ENCODE measurements around the gene DEPP1.

DEPP1 gene

DNA sequence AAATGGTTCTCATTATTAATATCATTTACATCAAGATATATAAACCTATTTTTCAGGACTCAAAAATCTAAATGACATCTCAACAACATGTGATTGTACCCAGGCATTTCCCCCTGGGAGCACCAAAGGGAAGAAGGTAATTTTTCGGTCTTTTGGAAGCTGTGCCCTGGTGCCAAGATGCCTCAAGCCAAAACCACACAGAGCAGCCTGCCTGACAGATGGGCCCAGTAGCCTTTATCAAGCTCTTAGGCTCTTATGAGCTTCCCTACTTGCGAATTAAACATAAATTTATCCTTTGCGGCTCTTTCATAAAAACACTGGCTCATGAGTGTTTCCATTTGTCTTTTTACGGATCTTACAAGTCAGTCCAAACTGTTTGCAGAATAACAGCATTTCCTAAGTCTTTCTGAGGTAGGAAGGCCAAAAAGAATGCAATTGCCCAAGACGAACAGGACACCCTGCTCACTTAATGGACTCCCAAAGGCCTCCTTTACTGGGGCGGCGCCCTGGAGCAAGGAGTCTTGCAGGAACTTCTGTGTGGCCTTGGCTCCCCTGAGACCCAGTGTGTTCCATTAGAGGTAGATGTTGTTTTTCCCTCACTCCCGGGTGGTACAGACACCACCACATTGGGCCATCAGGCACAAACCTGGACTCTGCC lies 23.1 kb downstream of the DEPP1 start:
- DNase-seq (ENCODE audit: low read depth in 2 of 2) = no peak

DNA sequence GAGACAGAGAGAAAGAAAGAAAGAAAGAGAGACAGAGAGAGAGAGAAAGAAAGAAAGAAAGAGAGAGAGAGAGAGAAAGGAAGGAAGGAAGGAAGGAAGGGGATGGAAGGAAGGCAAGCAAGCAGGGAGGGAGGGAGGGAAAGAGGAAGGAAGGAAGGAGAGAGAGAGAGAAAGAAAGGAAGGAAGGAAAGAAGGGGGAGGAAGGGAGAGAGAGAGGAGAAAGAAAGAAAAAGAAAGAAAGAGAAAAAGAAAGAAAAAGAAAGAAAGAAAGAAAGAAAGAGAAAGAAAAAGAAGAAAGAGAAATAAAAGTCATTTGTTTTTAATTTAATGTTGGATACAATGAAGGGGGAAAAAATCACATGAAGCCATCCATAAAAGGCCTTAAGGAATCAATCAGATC lies 23.6 kb downstream of the DEPP1 start:
- no peak for DNase-seq (ENCODE audit: low read depth in 2 of 2)

DNA sequence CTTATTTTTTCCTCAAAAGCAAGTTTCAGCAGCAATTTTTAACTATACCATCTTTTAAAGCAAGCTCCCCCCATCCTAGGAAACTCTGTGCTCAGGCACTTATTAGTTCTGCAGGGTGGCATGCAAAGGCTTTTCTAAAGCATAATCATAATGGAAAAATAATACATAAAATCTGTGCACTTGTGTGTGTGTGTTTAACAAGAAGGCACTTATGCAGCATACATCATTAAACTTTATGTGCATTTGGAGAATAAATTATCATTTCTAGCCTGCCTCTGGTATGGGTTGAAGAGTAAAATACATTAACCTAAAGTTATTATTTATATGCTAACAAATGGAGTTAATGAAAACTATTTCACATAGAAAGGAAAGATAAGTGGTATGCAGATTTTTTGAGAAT lies 24.6 kb downstream of the DEPP1 start:
- no peak for DNase-seq (ENCODE audit: low read depth in 2 of 2)

- no peak for DNase-seq (ENCODE audit: low read depth in 2 of 2)
Observed at GRCh38 chr10:44952779-44953231, 25.8 kb downstream of the DEPP1 start.

DNA sequence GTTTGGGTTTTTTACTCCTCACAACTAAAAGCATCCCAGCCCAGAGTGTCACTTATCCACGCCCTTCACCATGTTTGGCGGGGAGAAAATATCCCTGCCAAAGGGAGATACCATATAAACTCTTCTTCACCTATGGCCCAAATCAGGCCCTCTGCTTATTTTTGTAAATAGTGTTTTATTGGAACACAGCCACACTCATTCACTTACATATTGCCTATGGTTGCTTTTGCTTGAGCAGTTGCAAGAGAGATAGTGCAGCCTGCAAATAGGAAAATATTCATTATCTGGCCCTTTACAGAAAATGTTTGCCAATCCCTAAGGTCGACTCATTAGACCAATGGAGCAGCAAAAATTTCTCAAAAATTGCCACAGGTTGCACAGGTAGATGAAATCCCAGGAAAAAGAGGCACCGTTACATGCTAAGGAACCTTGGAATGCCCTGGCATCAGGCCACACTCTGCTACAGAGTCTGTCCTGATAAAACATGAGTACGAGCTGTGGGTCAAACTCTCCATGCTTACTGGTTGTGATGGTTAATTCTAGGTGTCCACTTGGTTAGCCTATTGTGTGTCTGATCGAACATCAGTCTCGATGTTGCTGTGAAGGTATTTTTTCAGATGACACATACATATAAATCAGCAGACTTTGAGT lies 26.9 kb downstream of the DEPP1 start:
- no peak for DNase-seq (ENCODE audit: low read depth in 2 of 2)

- DNase-seq (ENCODE audit: low read depth in 2 of 2) = no peak
Observed at GRCh38 chr10:44950326-44951225, 28.0 kb downstream of the DEPP1 start.

DNA sequence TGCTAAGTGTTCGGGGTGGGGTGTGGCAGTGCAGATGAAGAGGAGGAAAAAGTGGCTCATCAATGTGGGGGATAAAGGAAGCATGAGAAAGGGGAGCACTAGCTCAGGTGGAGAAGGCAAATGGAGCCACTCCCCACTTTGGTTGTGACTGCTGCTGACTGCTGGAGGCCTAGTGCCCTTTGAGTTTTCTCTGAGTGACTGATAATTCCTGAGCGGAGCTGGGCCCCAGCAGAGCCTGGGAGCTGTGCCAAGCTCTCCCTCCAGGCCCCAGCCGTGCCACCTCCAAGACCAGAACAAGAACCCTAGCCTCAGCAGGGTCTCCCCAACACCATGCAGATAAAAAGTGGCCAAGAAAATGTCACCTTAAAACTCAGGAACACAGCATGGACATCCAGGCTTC lies 28.7 kb downstream of the DEPP1 start:
- no peak for DNase-seq (ENCODE audit: low read depth in 2 of 2)

GRCh38 chr10:44949127-44949802 lies 29.3 kb downstream of the DEPP1 start:
- no peak for DNase-seq (ENCODE audit: low read depth in 2 of 2)

- no peak for DNase-seq (ENCODE audit: low read depth in 2 of 2)
Observed at GRCh38 chr10:44948642-44949041, 30.0 kb downstream of the DEPP1 start.

DNA sequence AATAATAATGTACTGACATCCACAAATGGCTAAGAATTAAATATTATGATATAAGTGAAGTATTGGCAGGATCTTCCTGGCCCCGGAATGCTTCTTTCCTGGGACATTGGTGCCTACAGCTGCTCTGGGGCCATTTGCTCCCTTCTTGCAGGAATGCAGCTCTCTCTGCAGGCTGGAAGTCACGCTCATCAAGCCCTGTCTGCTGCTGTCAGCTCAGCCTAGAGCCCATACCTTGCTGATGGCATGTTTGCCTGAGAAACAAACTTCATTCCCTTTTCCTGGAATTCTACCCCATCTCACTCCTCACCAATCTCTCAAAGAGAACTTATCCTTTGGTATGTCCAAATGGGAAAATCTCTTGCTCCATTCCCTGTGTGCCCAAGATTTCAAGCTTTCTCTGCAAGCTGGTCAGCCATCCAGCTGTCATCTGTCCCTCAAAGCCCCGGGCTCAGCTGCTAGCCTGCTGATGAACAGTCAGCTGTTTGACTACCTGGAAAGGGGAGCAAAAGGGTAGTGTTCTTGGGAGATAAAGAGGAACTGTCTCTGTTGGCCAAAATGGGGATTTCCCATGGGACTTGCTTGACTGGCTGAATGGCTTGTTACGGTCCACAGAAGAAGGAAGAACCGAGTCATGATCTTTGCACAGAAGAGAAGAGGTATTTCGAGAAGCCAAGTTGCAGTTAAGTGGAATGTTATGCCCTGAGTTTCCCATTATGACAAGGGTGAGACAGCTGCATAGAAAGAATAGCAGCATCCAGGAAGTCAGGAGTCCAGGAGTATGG lies 31.0 kb downstream of the DEPP1 start:
- no peak for DNase-seq (ENCODE audit: low read depth in 2 of 2)

GRCh38 chr10:44946205-44946604 lies 32.4 kb downstream of the DEPP1 start:
- DNase-seq (ENCODE audit: low read depth in 2 of 2) = no peak

DNA sequence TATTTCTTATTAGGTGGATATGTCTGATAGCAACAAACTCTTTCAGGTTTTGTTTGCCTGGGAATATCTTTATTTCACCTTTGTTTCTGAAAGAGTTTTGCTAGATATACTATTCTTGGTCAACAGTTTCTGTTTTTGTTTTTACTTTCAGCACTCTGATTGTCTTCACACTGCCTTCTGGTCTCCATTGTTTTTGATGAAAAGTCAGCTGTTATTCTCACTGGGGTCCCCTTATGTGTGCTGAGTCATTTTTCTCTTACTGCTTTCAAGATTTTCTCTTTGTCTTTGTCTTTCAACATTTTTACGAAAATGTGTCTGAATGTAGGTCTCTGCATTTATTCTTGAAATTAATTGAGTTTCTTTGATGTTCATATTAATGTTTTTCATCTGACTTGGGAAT lies 34.3 kb downstream of the DEPP1 start:
- DNase-seq (ENCODE audit: low read depth in 2 of 2) = no peak

- no peak for DNase-seq (ENCODE audit: low read depth in 2 of 2)
Observed at GRCh38 chr10:44939691-44940401, 38.8 kb downstream of the DEPP1 start.

DNA sequence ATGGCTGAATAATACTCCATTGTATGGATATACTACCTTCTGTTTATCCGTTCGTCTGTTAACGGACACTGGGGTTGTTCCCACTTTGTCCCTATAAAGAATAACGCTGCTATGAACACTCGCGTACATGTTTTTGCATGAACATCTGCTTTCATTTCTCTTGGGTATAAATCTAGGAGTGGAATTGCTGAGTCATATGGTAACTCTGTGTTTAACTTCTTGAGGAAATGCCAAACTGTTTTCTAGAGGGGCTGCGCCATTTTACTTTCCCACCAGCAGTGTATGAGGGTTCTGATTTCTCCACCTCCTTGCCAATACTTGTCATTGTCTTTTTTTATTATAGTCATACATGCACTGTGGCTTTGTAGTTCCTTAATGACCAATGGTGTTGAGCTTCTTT lies 39.7 kb downstream of the DEPP1 start:
- DNase-seq (ENCODE audit: low read depth in 2 of 2) = no peak

DNA sequence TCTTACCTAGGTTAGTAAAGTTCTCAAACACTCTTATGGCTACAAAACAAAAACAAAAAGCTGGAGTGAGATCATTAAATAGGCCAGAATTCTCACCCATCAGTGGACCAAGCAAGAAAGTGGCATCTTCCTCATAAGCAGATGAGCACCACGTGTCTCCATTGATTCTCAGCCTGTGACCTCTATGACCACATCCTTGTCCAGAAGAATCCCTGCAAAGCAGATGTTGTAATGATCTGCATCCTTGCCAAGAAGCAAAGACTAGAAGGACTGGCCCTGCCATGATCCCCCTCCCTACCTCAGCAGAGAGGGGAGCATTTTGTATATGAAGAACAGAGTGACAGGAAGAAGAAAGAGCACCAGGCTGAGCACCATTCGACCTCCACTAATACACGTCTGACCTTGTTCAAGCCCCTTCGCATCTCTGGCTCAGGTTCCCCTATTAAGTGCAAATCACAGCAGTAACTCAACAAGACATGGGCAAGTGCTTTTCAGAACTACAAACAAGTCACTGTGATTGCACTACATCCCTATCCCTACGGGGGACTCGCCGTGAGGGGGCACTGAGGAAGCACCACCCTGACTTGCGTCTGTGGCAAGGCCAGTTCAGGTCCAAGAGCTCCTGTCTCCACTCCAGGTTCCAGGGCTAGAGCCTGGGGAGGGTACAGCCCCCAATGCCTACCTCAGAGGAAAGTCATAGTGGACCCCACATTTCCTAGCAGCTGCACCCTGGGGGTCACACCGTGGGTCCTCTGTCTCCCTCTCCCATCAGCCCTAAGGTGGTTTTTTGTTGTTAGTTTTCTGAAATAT lies 41.2 kb downstream of the DEPP1 start:
- DNase-seq (ENCODE audit: low read depth in 2 of 2) = no peak

GRCh38 chr10:44936314-44936975 lies 42.2 kb downstream of the DEPP1 start:
- no peak for DNase-seq (ENCODE audit: low read depth in 2 of 2)

DNA sequence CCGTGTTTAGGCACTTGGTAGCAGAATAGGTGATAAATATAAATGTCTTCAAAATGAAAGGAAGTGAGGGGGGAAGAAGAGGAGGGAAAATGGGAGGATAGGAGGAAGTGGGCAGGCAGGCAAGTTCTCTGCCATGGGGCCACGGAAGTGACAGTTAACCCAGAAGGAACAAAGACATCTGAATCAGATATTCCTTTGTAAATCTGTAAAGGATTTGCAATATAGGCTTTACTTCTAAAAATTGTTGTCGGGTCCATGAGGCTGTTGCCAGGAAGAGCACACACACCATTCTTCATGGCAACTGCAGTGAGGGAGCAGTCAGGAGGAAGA lies 42.7 kb downstream of the DEPP1 start:
- no peak for DNase-seq (ENCODE audit: low read depth in 2 of 2)

DNA sequence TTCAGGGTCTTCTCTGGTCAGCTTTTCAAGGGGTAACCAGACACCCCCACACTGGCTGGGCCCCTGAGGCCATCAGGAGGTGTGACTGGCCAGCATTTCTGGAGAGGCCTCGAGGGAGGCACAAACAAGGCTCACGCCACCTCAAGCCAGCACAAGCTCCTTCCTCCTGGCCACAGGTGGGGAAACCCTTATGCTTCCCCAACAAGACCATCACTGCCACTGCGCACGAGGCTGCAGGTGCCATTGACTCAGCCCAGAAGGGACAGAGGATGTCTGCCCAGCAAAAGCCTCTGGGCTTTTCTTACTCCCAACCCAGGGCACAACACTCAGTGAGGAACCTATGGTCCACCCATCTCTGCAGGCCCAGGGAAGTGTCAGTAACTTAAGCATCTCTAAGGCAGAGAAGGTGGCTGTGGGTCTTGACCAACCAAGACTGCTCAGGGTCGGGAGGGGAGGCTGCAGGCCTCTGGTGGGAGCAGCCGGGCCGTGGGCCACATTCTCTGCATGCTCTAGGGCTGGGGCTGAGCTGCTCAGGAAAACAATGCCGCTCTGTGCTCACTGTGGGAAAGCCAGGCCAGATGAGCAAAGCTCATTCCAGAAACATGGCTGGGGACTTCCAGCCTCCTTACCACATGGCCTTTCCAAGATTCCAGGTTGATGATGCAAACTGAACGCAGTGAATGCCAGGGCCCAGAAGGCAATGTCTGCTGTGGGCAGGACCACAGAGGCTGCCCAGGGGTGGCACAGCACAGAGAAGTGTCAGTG lies 43.2 kb downstream of the DEPP1 start:
- DNase-seq (ENCODE audit: low read depth in 2 of 2) = no peak

Measured in activated CD4-positive, alpha-beta T cell treated with anti-CD3 and anti-CD28 coated beads for 24 hours (primary cell).